Measurements from ENCODE around the gene MEGF10.

MEGF10 gene

DNA sequence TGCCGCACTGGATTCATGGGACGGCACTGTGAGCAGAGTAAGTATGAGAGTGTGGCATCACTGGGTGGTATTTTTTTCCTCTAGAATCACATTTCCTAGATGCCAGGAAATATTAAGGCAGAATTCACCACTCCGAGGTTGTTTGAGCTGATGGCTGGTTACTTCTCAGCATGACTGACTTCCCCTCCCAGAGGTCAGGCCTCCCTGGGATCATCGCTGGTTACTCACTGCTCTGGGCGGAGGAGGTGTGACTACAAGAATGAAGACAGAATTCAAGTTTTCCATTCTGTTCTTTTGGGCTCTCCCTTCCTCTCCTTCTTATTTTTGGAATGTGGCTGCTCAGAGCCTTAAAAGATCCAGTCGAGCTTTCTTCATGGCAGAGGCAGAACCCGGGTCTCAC, 150.2 kb downstream of the MEGF10 start:
- DNase-seq (ENCODE audit: low read depth, low spot score), result no peak

GRCh38 chr5:127441799-127442484, 151.3 kb downstream of the MEGF10 start:
- DNase-seq (ENCODE audit: low read depth, low spot score), result no peak

- DNase-seq (ENCODE audit: low read depth, low spot score), result no peak
Measured at GRCh38 chr5:127444171-127444570, 153.6 kb downstream of the MEGF10 start.

GRCh38 chr5:127445328-127445727, 154.7 kb downstream of the MEGF10 start:
- DNase-seq (ENCODE audit: low read depth, low spot score), result no peak

DNA sequence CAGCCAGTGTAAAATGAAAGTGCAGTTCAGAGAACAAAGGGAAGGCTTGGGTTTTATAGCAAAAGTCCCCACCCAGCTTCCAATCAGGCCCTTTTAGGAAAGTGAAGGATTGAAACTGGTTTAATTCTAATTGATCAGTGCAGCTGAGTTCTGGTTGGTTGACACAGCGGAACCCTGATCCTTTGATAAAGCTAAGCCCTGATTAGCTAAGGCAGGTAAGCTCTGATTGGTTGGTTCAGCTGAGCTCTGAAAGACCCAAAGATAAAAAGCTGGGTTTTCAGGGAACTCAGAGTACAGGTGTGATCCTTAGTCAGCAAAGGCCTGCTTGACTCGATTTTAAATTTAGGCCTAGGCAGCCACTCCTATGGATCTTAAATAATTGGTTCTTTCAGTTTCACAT, 156.0 kb downstream of the MEGF10 start:
- DNase-seq (ENCODE audit: low read depth, low spot score), result no peak

GRCh38 chr5:127447827-127448226, 157.2 kb downstream of the MEGF10 start:
- DNase-seq (ENCODE audit: low read depth, low spot score), result no peak

- no peak for DNase-seq (ENCODE audit: low read depth, low spot score)
Measured at GRCh38 chr5:127450046-127450445, 159.4 kb downstream of the MEGF10 start.

DNA sequence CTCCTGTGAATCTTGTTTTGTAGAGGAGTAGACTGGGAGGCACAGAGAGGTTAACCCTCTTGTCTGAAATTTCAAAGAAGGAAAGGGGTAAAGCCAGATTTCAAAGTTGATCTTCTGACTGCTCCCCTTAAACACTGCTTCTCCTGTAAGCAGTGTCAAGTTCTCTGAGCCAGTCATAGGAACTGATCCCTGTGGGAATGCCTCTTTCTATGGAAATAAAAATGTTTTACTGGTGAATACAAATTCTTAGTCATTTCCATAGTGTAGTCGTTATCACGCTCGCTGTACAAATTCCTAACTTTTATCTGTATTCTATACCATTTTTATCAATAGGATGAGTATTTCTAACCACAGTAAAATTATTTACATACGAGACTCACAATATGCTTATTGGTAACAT, 160.5 kb downstream of the MEGF10 start:
- no peak for DNase-seq (ENCODE audit: low read depth, low spot score)

GRCh38 chr5:127452626-127453025, 162.0 kb downstream of the MEGF10 start:
- no peak for DNase-seq (ENCODE audit: low read depth, low spot score)

DNA sequence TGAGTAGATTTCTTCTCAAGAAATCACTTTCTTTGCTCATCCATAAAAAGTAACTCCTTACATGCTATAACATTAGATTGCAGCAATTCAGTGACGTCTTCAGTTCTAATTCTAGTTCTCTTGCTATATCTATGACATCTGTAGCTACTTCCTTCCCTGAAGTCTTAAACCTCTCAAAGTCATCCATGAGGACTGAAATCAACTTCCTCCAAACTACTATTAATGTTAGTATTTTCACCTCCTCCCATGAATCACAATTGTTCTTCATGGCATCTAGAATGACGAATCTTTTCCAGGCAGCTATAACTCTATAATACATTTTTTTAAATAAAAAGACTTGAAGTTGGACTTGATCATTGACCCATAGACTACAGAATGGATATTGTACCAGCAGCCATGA, 180.6 kb downstream of the MEGF10 start:
- DNase-seq (ENCODE audit: low read depth, low spot score), result no peak

DNA sequence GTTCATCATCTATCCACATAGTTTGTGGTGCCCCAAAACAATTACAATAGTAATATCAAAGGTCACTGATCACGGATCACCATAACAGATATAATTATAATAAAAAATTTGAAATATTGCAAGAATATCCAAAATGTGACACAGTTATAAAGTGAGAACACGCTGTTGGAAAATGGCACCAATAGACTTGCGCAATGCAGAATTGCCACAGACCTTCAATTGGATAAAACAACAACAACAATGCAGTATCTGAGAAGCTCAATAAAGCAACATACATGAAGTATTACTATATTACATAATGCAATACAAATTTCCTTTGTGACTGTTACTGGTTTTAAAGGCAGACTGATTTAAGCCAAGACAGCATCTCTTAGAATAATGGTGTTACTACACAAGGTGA, 182.1 kb downstream of the MEGF10 start:
- DNase-seq (ENCODE audit: low read depth, low spot score), result no peak

DNA sequence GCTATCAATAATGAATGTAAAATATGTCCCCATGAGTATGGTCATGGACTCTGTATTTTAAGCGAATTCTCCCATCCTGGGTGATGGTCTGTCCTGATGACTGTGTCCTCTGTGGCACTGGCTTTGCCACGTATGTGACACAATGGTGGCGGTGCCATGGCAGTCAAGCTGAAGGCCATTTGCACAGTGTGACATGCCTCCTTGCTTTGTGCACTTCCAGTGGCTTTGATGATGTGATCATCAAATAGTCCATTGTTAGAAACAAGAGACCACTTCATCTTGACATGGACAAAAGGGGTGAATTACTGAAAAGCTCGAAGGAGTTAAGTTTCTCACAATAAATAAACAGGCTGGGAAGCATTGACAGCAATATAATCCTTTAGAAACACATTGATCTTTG, 195.9 kb downstream of the MEGF10 start:
- DNase-seq (ENCODE audit: low read depth, low spot score), result no peak

DNA sequence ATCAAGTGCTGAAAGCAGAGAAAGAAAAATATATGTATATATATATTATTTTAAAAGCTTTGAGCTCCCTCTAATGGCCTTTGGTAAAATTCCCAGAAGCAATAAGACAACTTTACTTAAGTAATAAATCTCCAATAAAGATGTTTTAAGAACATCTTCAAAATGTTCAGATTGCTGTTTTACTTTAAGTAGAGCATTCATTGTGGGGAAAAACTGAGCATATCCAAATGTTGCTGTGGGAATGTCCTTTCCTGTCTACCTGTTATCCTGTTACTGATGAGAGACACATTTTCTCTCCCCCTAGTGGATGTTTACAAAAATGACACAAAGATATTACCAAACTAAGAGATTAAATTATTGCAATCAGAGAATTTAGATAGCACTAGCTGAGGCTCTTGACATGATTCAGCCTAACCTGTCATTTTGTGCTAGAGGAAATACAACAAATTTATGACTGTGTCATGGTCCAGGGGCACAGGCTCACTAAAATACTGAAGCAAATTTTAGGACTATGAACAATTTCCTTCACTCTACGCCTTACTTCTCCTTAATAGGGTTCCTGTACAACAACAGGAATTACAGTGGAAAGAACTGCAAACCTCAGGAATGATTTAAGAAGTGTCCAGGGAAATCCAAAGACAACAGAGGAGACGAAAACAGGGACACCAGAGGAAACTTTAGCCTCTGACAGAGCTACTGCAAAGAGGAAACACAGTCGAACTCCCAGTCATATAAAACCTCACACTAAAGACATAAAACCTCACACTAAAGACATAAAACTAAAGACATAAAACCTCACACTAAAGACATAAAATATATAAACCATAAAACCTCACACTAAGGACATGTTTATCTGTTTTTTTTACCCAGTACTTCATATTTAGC, 202.5 kb downstream of the MEGF10 start:
- no peak for DNase-seq (ENCODE audit: low read depth, low spot score)

DNA sequence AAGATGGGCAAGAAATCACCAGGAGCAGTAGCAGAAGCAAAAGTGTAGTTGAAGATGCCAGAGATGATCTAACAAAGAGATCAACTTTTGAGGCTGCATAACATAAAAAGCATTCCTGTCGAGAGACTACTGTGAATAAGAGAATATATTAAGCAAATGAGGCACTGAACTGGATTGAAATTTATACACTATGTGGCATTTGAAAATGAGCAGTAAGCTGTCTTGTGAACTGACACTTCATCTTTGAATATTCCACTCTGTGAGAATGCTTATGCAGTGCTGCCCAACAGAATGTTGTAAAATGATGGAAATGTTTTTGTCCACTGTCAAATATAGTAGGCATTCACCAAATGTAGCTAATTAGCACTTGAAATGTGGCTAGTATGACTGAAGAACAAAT, 208.0 kb downstream of the MEGF10 start:
- DNase-seq (ENCODE audit: low read depth, low spot score), result no peak

GRCh38 chr5:127505905-127506304, 215.3 kb downstream of the MEGF10 start:
- no peak for DNase-seq (ENCODE audit: low read depth, low spot score)

- DNase-seq (ENCODE audit: low read depth, low spot score), result no peak
Measured at GRCh38 chr5:127506616-127507015, 216.0 kb downstream of the MEGF10 start.

GRCh38 chr5:127508644-127509373, 218.2 kb downstream of the MEGF10 start:
- DNase-seq (ENCODE audit: low read depth, low spot score), result no peak
